ENCODE data around the gene HSDL2.

- TF ChIP-seq, protein P1, sequence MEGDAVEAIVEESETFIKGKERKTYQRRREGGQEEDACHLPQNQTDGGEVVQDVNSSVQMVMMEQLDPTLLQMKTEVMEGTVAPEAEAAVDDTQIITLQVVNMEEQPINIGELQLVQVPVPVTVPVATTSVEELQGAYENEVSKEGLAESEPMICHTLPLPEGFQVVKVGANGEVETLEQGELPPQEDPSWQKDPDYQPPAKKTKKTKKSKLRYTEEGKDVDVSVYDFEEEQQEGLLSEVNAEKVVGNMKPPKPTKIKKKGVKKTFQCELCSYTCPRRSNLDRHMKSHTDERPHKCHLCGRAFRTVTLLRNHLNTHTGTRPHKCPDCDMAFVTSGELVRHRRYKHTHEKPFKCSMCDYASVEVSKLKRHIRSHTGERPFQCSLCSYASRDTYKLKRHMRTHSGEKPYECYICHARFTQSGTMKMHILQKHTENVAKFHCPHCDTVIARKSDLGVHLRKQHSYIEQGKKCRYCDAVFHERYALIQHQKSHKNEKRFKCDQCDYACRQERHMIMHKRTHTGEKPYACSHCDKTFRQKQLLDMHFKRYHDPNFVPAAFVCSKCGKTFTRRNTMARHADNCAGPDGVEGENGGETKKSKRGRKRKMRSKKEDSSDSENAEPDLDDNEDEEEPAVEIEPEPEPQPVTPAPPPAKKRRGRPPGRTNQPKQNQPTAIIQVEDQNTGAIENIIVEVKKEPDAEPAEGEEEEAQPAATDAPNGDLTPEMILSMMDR (IDR thresholded peaks at IDR 0.05), result no peak
- TF ChIP-seq POLR2A (IDR thresholded peaks at IDR 0.05) (no peak), POLR2AphosphoS5 (IDR thresholded peaks at IDR 0.05) (no peak)
These were observed 99.3 kb downstream of the HSDL2 start for GRCh38 chr9:112479221-112479620.

All from gastroesophageal sphincter (tissue), 3 donors.